Keratinocyte (primary cell): ENCODE measurements around the gene RPS6KA5. TPM values are rescaled to one million over a fixed set of nuclear protein-coding genes. Genes with fewer than 3 reads are reported as not detected.

Source experiments
- DNase-seq: peaks from one replicate; pipeline ENCODE4 v3.0.0-alpha.2; 2011; ENCODE audit warnings: low read depth, missing footprints, low spot score
- FAIRE-seq: peaks from 2 replicates; lab custom pipeline; 2011; peaks lifted over from hg19 to GRCh38; lab: Jason Lieb, UNC
- H2AFZ ChIP-seq: 2 replicates; pipeline ENCODE4 v1.6.0; 2012; ENCODE audit warnings: low read length, control low read depth, inconsistent platforms; ENCODE audit not compliant: control insufficient read depth
- H3K27ac ChIP-seq: 2 replicates; pipeline ENCODE4 v1.5.1; 2011; ENCODE audit warnings: low read length; ENCODE audit not compliant: control insufficient read depth, insufficient read depth
- H3K27me3 ChIP-seq: 3 replicates; pipeline ENCODE4 v1.6.0; 2011; ENCODE audit warnings: low read length; ENCODE audit not compliant: control insufficient read depth, insufficient read depth; ENCODE audit errors: extremely low read depth
- H3K36me3 ChIP-seq, 2 experiments: 2 replicates in 1 of 2; 3 replicates in 1 of 2; pipeline ENCODE4 v1.5.1; 2011; ENCODE audit warnings: low read length in 2 of 2, mild to moderate bottlenecking in 1 of 2; ENCODE audit not compliant: control insufficient read depth in 2 of 2, insufficient read depth in 2 of 2; ENCODE audit errors: extremely low read depth in 1 of 2
- H3K4me1 ChIP-seq: 3 replicates; pipeline ENCODE4 v1.5.1; 2011; ENCODE audit warnings: low read length; ENCODE audit not compliant: control insufficient read depth, insufficient read depth; ENCODE audit errors: extremely low read depth
- H3K4me2 ChIP-seq: 3 replicates; pipeline ENCODE4 v1.6.0; 2011; ENCODE audit warnings: low read depth, low read length; ENCODE audit not compliant: control insufficient read depth, insufficient read depth; ENCODE audit errors: extremely low read depth
- H3K4me3 ChIP-seq, 3 experiments: fragments of 200-600 bp in 1 of 3; sonication (generic) in 1 of 3; 2 replicates in 2 of 3; 3 replicates in 1 of 3; pipeline ENCODE4 v1.5.1; 2011 to 2016; ENCODE audit warnings: low read length in 3 of 3, mild to moderate bottlenecking in 3 of 3, control low read depth in 2 of 3, inconsistent platforms in 1 of 3, low read depth in 1 of 3, mixed read lengths in 1 of 3, mixed run types in 1 of 3, moderate library complexity in 1 of 3; ENCODE audit not compliant: control insufficient read depth in 2 of 3, insufficient read depth in 2 of 3; ENCODE audit errors: extremely low read depth in 1 of 3
- H3K79me2 ChIP-seq: 2 replicates; pipeline ENCODE4 v1.6.0; 2012; ENCODE audit warnings: low read length; ENCODE audit not compliant: control insufficient read depth, insufficient read depth
- H3K9ac ChIP-seq: 3 replicates; pipeline ENCODE4 v1.6.0; 2011; ENCODE audit warnings: low read length; ENCODE audit not compliant: control insufficient read depth, insufficient read depth; ENCODE audit errors: extremely low read depth
- H3K9me1 ChIP-seq: 3 replicates; pipeline ENCODE4 v1.6.0; 2011; ENCODE audit warnings: low read length; ENCODE audit not compliant: control insufficient read depth, insufficient read depth; ENCODE audit errors: extremely low read depth
- H3K9me3 ChIP-seq: 2 replicates; pipeline ENCODE4 v1.5.1; 2012; ENCODE audit warnings: low read depth, low read length; ENCODE audit not compliant: control insufficient read depth
- H4K20me1 ChIP-seq: 3 replicates; pipeline ENCODE4 v1.6.0; 2011; ENCODE audit warnings: low read length; ENCODE audit not compliant: control insufficient read depth, insufficient read depth; ENCODE audit errors: extremely low read depth
- CTCF ChIP-seq, 3 experiments: IDR thresholded peaks in 1 of 3; conservative IDR thresholded peaks in 1 of 3; optimal IDR thresholded peaks in 1 of 3; 2 replicates in 2 of 3; 3 replicates in 1 of 3; pipeline versions ENCODE3 to v1.5.1; 2011; ENCODE audit warnings: low read length in 3 of 3, mild to moderate bottlenecking in 3 of 3, moderate library complexity in 2 of 3, control low read depth in 1 of 3, inconsistent platforms in 1 of 3; ENCODE audit not compliant: insufficient read depth in 2 of 3; ENCODE audit errors: extremely low read depth in 1 of 3
- EZH2 ChIP-seq: IDR thresholded peaks from one replicate; pipeline ENCODE4 v1.6.1; 2012; ENCODE audit warnings: inconsistent platforms, mild to moderate bottlenecking, low read length, moderate library complexity
- dilution Hi-C: fragments of 300-500 bp; cut with MboI; formaldehyde crosslinking; loops from one replicate; pipeline ENCODE4 v1.7.0; 2020; ENCODE audit warnings: low sequenced_read_pairs; ENCODE audit not compliant: extremely low pct_ligation_motif_present
- polyA plus RNA-seq, 5 experiments: library from polyadenylated mRNA; depleted of rRNA in 3 of 5; stranded (reverse) in 3 of 5; stranded (forward) in 1 of 5; unstranded in 1 of 5; fragments of >200 nt; gene quantifications; 1 replicate in 1 of 5; 2 replicates in 3 of 5; 3 replicates in 1 of 5; pipeline versions ENCODE4 v1.2.1 to v1.2.3, GENCODE V29; 2011 to 2012; ENCODE audit warnings: missing spikeins in 2 of 5, low read depth in 1 of 5, low replicate concordance in 1 of 5

RPS6KA5 gene
- polyA plus RNA-seq, 1 donor (not counting 4 experiments of a cell fraction or from before 2014, with no cell fraction given), result 2.9 TPM

DNA sequence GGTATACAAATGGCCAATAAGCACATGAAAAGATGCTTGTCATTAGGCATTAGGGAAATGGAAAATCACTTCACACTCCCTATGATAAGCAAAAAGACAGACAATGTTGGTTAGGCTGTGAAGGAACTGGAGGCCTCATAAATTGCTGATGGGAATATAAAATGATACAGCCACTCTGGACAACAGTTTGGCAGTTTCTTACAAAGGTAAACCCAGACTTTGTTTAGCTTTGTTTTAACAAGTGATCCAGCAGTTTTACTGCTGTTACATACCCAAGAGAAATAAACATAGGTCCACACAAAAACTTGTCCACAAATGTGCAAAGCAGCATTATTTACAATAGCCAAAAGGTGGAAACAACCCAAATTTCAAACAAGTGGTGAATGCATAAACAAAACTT, 5.4 kb downstream of the RPS6KA5 start:
- no peaks in the 10 kb centered on the region for H3K9me1 ChIP-seq
- dilution Hi-C loops, result no loop called here

DNA sequence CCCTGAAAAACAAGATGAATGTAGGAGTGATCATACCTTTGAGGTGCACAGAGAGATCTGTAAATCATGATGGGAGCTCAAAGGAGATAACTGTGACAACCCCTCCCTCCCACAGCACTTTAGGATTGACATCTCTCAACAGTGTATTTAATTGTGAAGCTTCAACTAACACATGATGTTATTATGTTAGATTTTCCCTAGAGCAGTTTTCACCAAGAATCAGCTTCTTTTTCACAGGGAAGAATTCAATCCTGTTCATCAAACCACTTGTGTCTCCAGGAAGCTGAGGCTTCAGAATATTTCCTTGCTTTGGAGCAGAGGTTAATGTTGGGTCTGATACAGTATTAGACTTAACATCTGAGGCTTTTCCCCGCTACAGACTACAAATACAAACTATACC, 11.8 kb downstream of the RPS6KA5 start:
- Histone ChIP-seq H3K4me1 (peaks cover 10% of the 10 kb centered on the region), H4K20me1 (no peaks in the 10 kb centered on the region), H3K27me3 (no peaks in the 10 kb centered on the region), H3K4me3 (no peak overlapping the region), H3K9me1 (no peaks in the 10 kb centered on the region), H2AFZ (no peak overlapping the region), H3K36me3 (no peaks in the 10 kb centered on the region), H3K79me2 (no peaks in the 10 kb centered on the region), H3K27ac (no peak overlapping the region), H3K9ac (no peak overlapping the region), H3K4me2 (no peak overlapping the region), H3K9me3 (no peaks in the 10 kb centered on the region)
- no peak for DNase-seq
- TF ChIP-seq EZH2, result no peak
- TF ChIP-seq CTCF (optimal IDR thresholded peaks at IDR 0.05 in 1 of 3, IDR thresholded peaks at IDR 0.05 in 1 of 3, conservative IDR thresholded peaks at IDR 0.05 in 1 of 3; ENCODE audit: extremely low read depth in 1 of 3, insufficient read depth in 2 of 3, low read length in 3 of 3), result no peak
- no peak for FAIRE-seq
- dilution Hi-C loops, result no loop called here

More for the DNA sequence above, 5.4 kb downstream of the RPS6KA5 start:
- no peak for TF ChIP-seq EZH2
- TF ChIP-seq CTCF (optimal IDR thresholded peaks at IDR 0.05 in 1 of 3, IDR thresholded peaks at IDR 0.05 in 1 of 3, conservative IDR thresholded peaks at IDR 0.05 in 1 of 3; ENCODE audit: extremely low read depth in 1 of 3, insufficient read depth in 2 of 3, low read length in 3 of 3), result no peak
- Histone ChIP-seq H3K27ac (no peak overlapping the region), H4K20me1 (no peaks in the 10 kb centered on the region), H3K4me2 (no peak overlapping the region), H3K36me3 (no peaks in the 10 kb centered on the region), H3K79me2 (no peaks in the 10 kb centered on the region), H3K9me3 (no peaks in the 10 kb centered on the region), H3K9ac (no peak overlapping the region), H2AFZ (no peak overlapping the region), H3K4me3 (no peak overlapping the region), H3K4me1 (peaks cover 2% of the 10 kb centered on the region), H3K27me3 (no peaks in the 10 kb centered on the region)
- FAIRE-seq, result no peak
- DNase-seq, result no peak
